NCI-H69 (cell line): ENCODE measurements around the gene CS.
"Not testable (repeated sequence)": the region's sequence is repeated elsewhere in the genome, so short reads cannot be mapped to it uniquely, and the experiment has no call there.

ENCODE experiments used
- DNase-seq: peaks from one replicate; lab custom pipeline; 2025; lab: John Stamatoyannopoulos, UW

CS gene

DNA sequence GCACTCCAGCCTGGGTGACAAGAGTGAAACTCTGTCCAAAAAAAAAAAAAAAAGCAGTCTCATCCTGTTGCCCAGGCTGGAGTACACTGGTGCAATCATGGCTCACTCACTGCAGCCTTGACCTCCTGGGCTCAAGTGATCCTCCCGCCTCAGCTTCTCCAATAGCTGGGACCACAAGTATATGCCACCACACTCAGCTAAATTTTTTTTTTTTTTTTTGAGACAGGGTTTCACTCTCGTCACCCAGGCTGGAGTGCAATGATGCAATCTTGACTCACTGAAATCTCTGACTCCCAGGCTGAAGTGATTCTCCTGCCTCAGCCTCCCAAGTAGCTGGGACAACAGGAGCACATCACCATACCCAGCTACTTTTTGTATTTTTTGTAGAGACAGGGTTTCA lies 20.9 kb upstream of the CS start:
- no peak for DNase-seq

DNA sequence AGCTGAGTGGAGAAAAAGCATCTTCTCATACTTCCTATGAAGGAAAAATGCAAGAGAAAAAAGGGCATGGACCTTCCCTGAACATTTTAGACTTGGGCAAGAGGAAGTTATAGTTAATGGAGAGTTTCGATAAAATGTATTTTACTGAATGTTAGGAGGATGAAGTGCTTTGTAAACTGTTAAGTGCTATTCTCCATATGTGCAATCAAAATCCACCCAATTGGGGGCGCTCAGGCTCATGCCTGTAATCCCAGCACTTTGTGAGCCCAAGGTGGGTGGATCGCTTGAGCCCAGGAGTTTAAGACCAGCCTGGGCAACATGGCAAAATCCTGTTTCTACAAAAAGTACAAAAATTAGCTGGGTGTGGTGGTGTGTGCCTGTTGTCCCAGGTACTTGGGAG lies 17.5 kb upstream of the CS start:
- DNase-seq: no peak

GRCh38 chr12:56315622-56316473 lies 15.7 kb upstream of the CS start, which contains the start of gene CNPY2:
TSS of gene CNPY2 (minus strand) at chr12:56315988. CDS start at chr12:56315217, 771 bp downstream.
- DNase-seq: peak; percentile 99

- DNase-seq: peak; percentile 58
Observed at GRCh38 chr12:56315249-56315621, 15.1 kb upstream of the CS start.

DNA sequence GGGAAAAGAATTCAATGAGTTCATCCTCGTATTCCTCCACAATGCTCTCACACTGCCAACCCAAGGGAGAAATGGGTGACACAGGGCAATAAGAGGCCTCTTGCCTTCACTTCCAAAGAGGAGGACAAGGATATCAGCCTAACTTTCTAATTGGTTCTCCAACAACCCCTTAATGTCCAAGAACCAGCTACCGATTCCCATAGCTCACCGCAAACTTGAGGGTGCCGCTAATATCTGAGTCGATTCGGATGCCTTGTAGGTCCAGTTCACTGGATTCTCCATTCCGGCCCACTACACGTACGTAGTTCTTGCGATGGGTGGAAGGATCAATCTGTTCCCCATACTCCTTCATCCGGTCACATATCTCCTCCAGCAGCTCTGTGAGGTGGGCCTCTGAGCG lies 10.9 kb upstream of the CS start:
- no peak for DNase-seq

DNA sequence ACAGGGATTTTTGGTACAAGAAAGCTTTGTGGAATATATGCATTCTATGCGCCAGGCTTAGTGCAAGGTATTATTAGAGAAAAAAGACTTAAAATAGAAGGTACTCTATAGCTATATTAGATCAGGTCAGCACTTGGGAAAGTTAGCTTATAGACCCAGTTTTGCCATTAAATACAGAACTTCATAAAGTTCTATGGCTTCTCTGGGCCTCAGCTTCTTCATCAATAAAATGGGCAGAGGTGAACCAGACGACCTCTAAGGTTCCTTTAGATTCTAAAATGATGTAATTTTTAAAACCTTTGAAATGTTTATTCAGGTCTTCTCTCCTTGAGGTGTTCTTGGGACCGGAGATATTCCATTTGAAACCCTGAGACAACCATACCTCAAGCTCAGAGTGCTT lies 8.6 kb upstream of the CS start:
- no peak for DNase-seq

- DNase-seq: no peak
Observed at GRCh38 chr12:56307221-56307965, 7.3 kb upstream of the CS start.

DNA sequence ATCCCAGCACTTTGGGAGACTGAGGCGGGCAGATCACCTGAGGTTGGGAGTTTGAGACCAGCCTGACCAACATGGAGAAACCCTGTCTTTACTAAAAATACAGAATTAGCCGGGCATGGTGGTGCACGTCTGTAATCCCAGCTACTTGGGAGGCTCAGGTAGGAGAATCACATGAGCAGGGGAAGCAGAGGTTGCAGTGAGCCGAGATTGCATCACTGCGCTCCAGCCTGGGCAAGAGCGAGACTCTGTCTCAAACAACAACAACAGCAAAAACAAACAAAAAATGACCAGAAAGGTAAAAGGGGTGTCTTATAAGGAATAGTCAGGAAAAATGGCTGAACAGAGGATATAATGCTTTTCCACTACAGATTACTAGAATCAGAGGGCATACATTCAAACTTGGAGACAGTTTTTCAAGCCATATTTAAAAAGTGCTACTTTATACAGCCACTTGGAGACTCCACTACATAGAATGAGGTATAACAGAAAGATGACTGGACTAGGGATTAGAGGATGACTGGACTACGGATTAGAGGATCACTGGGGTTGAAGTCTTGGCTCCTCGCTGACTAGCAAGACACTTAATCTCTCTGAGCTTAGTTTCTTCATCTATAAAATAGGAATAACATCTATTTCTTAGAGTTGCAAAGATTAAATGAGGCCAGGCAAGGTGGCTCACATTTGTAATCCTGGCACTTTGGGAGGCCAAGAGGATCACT lies 4.9 kb upstream of the CS start:
- no peak for DNase-seq

DNA sequence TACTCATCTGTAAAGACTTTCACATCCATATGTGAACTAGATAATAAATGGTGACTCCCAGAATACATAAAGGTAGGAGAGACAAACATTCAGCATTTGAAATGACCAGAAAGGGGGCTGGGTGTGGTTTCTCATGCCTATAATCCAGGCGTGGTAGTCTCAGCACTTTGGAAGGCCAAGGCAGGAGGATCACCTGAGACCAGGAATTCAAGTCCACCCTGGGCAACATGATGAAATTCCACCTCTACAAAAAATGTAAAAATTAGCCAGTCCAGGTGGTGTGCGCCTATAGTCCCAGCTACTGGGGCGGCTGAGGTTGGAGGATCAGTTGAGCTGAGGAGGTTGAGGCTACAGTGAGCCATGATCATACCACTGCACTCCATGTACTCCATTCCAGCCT lies 4.1 kb upstream of the CS start:
- DNase-seq: no peak

DNA sequence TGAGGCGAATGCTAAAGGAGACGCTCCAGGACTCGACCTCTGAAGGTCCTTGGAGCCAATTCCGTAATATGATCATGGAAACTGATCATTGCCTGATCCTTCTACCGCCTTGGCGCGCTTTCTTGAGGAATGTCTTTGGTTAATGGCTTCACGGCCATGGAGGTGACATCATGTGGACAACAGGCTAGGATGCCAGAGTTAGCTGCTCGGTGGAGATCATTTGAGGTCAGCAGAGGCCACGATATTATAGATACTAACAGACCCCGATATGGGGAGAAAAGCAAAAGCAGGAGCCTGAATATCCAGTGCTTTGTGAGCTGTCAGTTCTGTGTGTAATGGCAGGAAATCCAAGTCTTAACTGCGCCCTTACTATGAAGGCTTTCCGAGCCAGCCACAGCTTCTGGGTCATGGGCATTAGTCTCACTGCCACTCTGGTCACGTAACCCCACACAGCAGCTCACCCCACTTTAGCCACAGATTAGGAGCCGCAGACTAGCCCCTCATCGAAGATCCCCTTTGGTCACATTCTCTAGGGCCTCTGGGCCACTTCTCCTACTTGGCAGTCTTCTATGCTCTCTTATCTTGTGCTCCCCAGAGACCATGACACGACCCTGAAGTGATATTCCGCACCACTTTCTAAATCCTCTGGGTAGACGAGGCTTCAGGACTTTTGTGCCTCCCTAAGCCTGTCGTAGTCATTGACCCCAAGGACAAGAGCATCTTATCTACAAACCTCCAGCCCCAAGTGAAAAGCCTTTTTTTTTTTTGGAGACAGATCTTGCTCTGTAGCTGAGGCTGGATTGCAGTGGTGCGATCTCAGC lies 724 bp upstream of the CS start:
- no peak for DNase-seq

DNA sequence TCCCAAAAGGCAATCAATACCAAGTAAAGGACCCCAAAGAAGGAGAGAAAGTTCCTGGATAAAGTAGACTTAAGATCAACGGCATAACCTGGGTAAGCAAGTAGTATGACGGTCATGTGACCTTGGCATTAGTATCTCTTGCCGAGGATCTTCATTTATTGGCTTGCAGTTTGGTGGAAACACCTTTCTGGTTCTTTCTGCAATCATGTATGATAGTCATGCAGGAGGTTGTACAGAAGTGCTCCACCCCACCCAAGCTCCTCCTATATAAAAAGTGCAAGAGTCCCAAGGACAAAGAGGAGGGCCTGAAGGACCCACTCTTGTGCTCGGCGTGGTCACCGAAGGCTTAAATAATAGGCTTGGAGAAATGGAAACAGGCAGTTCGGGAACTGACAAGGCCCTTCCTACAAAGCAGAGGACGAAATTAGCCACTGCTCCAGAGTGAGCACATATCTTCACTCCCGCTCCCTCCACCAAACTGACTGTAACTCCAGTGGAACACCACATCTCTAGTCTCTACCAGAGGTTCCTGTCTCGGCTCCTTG lies 750 bp downstream of the CS start:
- DNase-seq: peak; percentile 61

DNA sequence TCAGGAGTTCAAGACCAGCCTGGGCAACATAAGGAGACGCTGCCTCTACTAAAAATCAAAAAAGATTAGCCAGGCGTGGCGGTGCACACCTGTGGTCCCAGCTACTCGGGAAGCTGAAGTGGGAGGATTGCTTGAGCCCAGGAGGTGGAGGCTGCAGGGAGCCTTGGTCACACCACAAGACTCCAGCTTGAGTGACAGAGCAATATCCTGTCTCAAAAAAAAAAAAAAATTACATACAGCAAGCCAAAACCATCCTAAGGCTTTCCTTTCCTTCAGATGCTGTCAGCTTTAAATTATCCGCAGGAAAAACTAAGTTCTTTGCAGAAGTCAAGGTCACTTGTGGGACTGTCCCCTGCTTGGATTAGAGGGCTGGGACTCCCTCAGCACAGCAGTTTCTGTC lies 1.3 kb downstream of the CS start:
- DNase-seq: no peak

- DNase-seq: no peak
Observed at GRCh38 chr12:56297400-56297799, 2.7 kb downstream of the CS start.

DNA sequence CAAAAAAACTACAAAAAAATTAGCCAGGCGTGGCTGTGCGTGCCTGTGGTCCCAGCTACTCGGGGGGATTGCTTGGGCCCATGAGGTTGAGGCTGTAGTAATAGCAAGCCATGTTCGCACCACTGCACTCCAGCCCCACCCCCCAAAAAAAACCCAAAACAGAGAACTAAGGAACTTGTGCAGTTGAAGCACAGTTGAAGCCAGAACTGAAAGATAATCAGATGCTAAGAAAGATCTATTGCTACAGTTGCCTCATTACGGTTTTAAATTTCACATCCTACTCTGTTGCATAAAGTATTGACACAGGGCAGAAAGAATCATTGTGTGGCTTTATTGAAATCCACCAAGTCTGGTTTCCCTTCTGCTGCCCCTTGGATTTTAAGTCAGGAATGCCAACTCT lies 3.8 kb downstream of the CS start:
- no peak for DNase-seq

- DNase-seq: no peak
Observed at GRCh38 chr12:56293795-56294194, 6.3 kb downstream of the CS start.

- no peak for DNase-seq
Observed at GRCh38 chr12:56288705-56289387, 11.3 kb downstream of the CS start.

DNA sequence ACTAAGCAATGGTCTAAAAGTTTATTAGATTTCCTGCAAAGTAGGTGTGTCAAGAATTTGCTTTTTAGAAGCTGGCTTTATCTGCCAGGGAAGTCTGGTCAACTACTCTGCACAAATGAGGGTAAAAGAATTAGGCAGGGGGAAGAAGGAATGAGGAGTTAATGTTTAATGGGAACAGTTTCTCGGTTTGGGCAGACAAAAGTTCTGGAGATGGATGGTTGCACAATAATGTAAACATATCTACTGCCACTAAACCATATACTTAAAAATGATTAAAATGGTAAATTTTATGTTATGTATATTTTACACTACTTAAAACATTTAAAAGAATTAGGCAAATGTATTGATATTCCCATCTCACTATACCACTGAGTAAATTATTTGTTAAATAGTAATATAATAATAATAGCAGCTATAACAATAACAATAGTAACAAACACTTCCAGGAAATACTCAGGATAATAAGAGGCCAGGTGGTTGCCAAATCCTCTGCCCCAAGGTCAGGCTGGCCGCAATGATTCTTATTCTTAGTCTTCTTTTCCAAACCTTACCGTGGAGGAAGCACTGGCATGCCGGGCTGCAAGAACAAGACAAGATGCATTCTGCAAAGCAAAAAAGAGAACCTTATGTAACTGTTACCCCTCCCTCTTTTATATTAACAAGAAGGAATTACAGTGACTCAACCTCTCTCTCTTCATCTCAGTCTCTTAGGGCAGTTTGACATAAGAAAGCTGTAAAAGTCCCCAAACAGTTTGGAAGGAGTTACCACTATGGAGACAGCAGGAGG lies 13.9 kb downstream of the CS start:
- no peak for DNase-seq

GRCh38 chr12:56284263-56284662 lies 15.9 kb downstream of the CS start:
- DNase-seq: not testable (repeated sequence)

GRCh38 chr12:56282579-56282978 lies 17.6 kb downstream of the CS start:
- DNase-seq: no peak

- DNase-seq: no peak
Observed at GRCh38 chr12:56282030-56282429, 18.1 kb downstream of the CS start.
